GM19099 (cell line): ENCODE measurements around the gene FAM170B.

Experiments used
- POLR2A ChIP-seq: IDR thresholded peaks from 3 replicates; pipeline ENCODE4 v1.6.1; 2011; ENCODE audit warnings: low read depth; ENCODE audit not compliant: insufficient read length; ENCODE audit errors: extremely low read depth

Gene FAM170B

GRCh38 chr10:49123981-49124950 lies 9.6 kb downstream of the FAM170B start:
- no peak for TF ChIP-seq POLR2A

DNA sequence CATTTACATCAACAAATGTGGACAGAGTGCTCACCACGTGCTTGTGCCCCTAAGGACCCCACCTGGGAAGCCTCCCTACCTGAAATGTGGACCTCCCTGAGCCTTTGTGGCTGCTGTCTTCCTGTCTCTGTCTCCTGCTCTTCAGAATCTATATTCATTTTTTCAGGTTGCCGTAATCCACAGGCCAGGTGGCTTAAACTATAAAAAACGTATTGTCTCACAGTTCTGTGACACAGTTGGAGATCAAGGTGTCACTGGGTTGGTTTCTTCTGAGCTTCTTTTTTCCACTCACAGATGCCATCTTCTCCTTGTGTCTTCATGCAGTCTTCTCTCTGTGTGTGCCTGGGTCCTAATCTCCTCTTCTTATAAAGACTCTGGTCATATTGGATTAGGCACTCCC lies 12.9 kb downstream of the FAM170B start:
- no peak for TF ChIP-seq POLR2A

GRCh38 chr10:49119746-49120145 lies 14.1 kb downstream of the FAM170B start:
- TF ChIP-seq POLR2A = no peak

DNA sequence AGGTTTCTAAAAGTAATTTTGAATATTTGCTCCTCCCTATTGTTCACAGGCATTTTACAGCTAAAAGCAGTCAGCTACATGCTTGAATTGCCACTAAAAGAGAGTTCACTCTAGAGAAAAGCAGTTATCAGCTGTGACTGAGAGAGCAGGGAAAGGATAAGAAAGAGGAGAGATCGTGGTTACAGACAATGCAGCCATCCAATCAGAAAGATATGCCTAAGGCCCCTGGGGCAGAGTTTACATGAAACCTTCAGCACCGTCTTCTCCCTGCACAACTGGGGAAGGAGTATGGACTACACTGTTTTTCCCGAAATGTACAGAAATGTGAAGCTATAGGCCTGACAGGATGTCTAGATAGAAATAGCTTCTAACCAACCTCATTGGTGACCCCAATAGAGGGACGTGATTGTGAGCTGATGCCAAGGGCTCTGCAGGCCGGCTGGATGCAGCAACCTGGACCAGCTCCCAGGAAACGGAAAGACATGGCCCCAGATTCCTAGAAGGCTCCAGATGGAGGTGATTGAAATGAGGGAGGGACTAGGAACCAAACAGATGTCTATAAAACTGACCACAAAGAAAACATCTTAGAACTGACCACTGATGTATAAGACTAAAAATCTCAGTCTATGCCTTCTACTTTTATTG lies 15.3 kb downstream of the FAM170B start:
- TF ChIP-seq POLR2A = no peak

GRCh38 chr10:49117376-49118070 lies 16.3 kb downstream of the FAM170B start:
- no peak for TF ChIP-seq POLR2A

GRCh38 chr10:49116509-49117375 lies 17.1 kb downstream of the FAM170B start:
- TF ChIP-seq POLR2A = no peak

GRCh38 chr10:49115796-49116508 lies 17.9 kb downstream of the FAM170B start:
- no peak for TF ChIP-seq POLR2A

DNA sequence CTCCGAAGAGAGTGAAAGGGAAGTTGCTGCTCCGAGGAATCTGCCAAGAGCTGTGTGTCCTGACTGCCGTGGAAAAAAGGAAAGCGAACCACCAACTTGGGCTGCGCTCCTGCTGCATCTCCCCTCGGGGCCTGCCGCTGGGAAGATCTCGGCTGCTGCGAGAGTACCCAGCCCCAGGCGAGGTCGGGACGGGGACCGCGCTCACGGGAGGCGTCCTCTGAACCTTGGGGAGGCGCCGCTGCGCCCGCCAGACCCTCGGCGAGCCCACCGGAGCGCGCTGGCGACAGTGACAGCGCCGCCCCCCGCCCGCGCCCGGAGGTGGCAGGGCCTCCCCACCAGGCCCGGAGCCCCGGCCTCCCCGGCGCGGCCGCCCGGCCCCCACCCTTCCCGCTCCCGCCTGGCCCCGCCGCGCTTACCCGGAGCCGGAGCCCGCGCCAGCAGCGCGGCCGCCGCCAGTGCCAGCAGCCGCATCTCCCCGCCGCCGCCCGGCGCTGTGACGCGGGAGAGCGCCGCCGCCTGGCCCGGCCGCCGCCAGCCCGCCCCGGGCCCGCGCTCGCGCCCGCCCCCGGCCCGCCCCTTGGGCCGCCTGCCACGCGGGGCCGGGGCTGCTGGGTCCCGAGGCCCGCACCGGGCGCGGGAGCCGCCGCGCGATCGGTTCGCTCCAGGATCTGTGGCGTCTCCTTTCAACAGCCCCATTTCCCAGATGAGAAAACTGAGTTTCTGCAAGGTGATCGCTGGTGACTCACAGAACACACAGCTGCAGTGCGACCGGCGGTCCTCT lies 18.6 kb downstream of the FAM170B start, which contains the start of gene VSTM4:
Gene VSTM4 (minus strand): TSS at position 508 of the 781 bp plus-strand sequence. CDS start 37 bp downstream, at position 471.
- no peak for TF ChIP-seq POLR2A

GRCh38 chr10:49114718-49115014 lies 19.2 kb downstream of the FAM170B start:
- no peak for TF ChIP-seq POLR2A

GRCh38 chr10:49113741-49114141 lies 20.1 kb downstream of the FAM170B start:
- no peak for TF ChIP-seq POLR2A

- TF ChIP-seq POLR2A = no peak
Observed at GRCh38 chr10:49112851-49113250, 21.0 kb downstream of the FAM170B start.

DNA sequence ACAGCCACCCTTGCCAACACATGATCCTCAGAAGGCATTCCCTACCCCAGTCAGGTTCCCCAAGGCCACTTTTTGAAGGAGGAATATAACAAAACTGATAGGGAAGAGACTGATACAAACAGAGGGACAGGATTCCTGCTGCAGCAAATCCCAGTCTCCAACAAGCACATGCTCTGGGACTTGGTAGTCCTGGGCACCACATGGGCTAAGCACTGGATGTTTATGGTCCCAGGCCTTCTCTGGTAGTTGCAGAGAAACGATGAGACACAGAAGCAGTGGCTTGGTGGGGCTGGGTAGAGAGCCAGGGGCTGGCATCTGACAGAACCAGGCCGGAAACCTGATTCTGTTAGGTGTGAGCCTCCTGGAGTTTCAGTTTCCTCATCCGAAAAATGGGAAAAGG lies 21.7 kb downstream of the FAM170B start:
- no peak for TF ChIP-seq POLR2A

- TF ChIP-seq POLR2A = no peak
Observed at GRCh38 chr10:49111320-49111698, 22.5 kb downstream of the FAM170B start.
